Mucosa of rectum (tissue), 2 donors: ENCODE measurements around the gene SPATA12.
A peak's percentile ranks its signal among the peaks of the same experiment; 100 is the strongest.

Experiments used
- H3K27ac ChIP-seq, 2 donors: one replicate each; pipeline ENCODE4 v1.7.0; 2013; ENCODE audit warnings: inconsistent platforms in 2 of 2, low read depth in 2 of 2, low read length in 2 of 2
- H3K27me3 ChIP-seq, 2 donors: one replicate each; pipeline ENCODE4 v1.7.0; 2013; ENCODE audit warnings: low read length in 2 of 2; ENCODE audit not compliant: control insufficient read depth in 2 of 2, insufficient read depth in 2 of 2
- H3K36me3 ChIP-seq, 2 donors: one replicate each; pipeline ENCODE4 v1.7.0; 2013; ENCODE audit warnings: low read length in 2 of 2; ENCODE audit not compliant: control insufficient read depth in 2 of 2, insufficient read depth in 2 of 2
- H3K4me1 ChIP-seq, 2 donors: one replicate each; pipeline ENCODE4 v1.7.0; 2013; ENCODE audit warnings: low read length in 2 of 2, mild to moderate bottlenecking in 1 of 2; ENCODE audit not compliant: control insufficient read depth in 2 of 2, insufficient read depth in 2 of 2
- H3K4me3 ChIP-seq, 2 donors: one replicate each; pipeline ENCODE4 v1.7.0; 2013; ENCODE audit warnings: low read length in 2 of 2
- H3K9ac ChIP-seq, 2 donors: one replicate each; pipeline ENCODE4 v1.7.0; 2013; ENCODE audit warnings: low read length in 2 of 2, low read depth in 1 of 2, mild to moderate bottlenecking in 1 of 2
- H3K9me3 ChIP-seq, 2 donors: one replicate each; pipeline ENCODE4 v1.7.0; 2013; ENCODE audit warnings: low read length in 2 of 2; ENCODE audit not compliant: control insufficient read depth in 2 of 2
- donor health status: healthy.
- donor health status: Normal muscosa, but diverticular disease.

The SPATA12 gene

GRCh38 chr3:57048052-57048671 is 12.3 kb upstream of the SPATA12 start:
- Histone ChIP-seq H3K36me3 (no peaks in the 10 kb centered on the region), H3K9me3 (no peaks in the 10 kb centered on the region), H3K27ac (no peak overlapping the region), H3K9ac (no peak overlapping the region), H3K27me3 (no peaks in the 10 kb centered on the region), H3K4me1 (peaks cover 0 to 6% of the 10 kb centered on the region in 2 donors), H3K4me3 (no peak overlapping the region)

GRCh38 chr3:57048728-57049127 is 11.7 kb upstream of the SPATA12 start:
- Histone ChIP-seq H3K27ac (no peak overlapping the region), H3K4me1 (peaks cover 0 to 6% of the 10 kb centered on the region in 2 donors)

GRCh38 chr3:57052662-57053061 is 7.8 kb upstream of the SPATA12 start:
- Histone ChIP-seq H3K4me1 (peaks cover 0 to 4% of the 10 kb centered on the region in 2 donors), H3K4me3 (no peak overlapping the region), H3K27ac (no peak overlapping the region)

More at GRCh38 chr3:57048728-57049127, 11.7 kb upstream of the SPATA12 start:
- Histone ChIP-seq H3K4me3 (no peak overlapping the region), H3K9ac (no peak overlapping the region), H3K36me3 (no peaks in the 10 kb centered on the region), H3K9me3 (no peaks in the 10 kb centered on the region), H3K27me3 (no peaks in the 10 kb centered on the region)

DNA sequence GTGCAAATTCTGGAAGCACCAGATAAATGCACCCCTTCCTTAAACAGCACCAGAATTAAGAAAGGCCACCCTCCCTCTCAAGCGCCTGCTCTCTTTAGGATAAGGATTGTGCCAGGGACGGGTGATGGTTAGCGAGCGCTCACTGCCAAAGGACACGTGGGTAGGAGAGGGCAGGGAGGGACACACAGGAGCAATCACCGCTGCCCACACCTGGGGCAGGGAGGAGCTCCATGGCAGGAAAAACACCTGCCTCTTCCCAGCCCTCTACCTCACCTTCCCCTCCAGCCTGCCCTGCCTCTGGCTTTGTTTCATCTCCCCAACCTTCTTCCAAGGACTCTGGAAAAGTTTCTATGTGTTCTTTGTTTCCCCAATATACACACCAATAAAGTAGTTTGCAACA is 7.3 kb upstream of the SPATA12 start:
- H3K27ac ChIP-seq = no peak overlapping the region
- no peak overlapping the region for H3K9ac ChIP-seq
- peaks cover 0 to 4% of the 10 kb centered on the region in 2 donors for H3K4me1 ChIP-seq
- no peaks in the 10 kb centered on the region for H3K36me3 ChIP-seq
- H3K27me3 ChIP-seq = no peaks in the 10 kb centered on the region
- no peak overlapping the region for H3K4me3 ChIP-seq
- no peaks in the 10 kb centered on the region for H3K9me3 ChIP-seq

More at GRCh38 chr3:57052662-57053061, 7.8 kb upstream of the SPATA12 start:
- Histone ChIP-seq H3K9me3 (no peaks in the 10 kb centered on the region), H3K36me3 (no peaks in the 10 kb centered on the region), H3K27me3 (no peaks in the 10 kb centered on the region), H3K9ac (no peak overlapping the region)

- Histone ChIP-seq H3K4me1 (peaks cover 0 to 11% of the 10 kb centered on the region in 2 donors), H3K27ac (no peak overlapping the region), H3K27me3 (no peaks in the 10 kb centered on the region), H3K9ac (no peak overlapping the region), H3K9me3 (no peaks in the 10 kb centered on the region), H3K36me3 (no peaks in the 10 kb centered on the region), H3K4me3 (no peak overlapping the region)
Observed at GRCh38 chr3:57057351-57057750, 3.1 kb upstream of the SPATA12 start.

DNA sequence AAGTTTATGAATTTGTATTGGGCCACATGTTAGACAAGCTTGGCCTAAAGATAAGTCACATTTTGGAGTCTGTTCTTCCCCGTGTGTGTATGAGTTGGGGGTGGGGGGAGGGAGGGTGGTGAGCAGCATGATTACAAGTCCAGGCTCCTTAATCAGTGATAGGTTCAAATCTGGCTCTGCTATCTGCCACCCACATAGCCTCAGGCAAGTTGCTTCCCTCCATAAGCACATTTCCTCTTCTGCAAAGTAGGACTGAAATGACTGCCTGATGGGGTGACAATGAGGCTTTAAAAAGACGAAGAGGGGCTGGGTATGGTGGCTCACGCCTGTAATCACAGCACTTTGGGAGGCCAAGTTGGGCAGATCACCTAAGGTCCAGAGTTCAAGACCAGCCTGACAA is 1.1 kb upstream of the SPATA12 start:
- H3K27ac ChIP-seq = no peak overlapping the region
- no peaks in the 10 kb centered on the region for H3K36me3 ChIP-seq
- H3K9ac ChIP-seq = no peak overlapping the region
- peaks cover 0 to 7% of the 10 kb centered on the region in 2 donors for H3K4me1 ChIP-seq
- H3K27me3 ChIP-seq = no peaks in the 10 kb centered on the region
- no peak overlapping the region for H3K4me3 ChIP-seq
- no peaks in the 10 kb centered on the region for H3K9me3 ChIP-seq

GRCh38 chr3:57061556-57061955 is 1.1 kb downstream of the SPATA12 start:
- no peak overlapping the region for H3K27ac ChIP-seq
- H3K4me3 ChIP-seq = no peak overlapping the region
- no peaks in the 10 kb centered on the region for H3K27me3 ChIP-seq
- H3K36me3 ChIP-seq = no peaks in the 10 kb centered on the region
- peaks cover 0 to 7% of the 10 kb centered on the region in 2 donors for H3K4me1 ChIP-seq
- no peak overlapping the region for H3K9ac ChIP-seq
- H3K9me3 ChIP-seq = no peaks in the 10 kb centered on the region

DNA sequence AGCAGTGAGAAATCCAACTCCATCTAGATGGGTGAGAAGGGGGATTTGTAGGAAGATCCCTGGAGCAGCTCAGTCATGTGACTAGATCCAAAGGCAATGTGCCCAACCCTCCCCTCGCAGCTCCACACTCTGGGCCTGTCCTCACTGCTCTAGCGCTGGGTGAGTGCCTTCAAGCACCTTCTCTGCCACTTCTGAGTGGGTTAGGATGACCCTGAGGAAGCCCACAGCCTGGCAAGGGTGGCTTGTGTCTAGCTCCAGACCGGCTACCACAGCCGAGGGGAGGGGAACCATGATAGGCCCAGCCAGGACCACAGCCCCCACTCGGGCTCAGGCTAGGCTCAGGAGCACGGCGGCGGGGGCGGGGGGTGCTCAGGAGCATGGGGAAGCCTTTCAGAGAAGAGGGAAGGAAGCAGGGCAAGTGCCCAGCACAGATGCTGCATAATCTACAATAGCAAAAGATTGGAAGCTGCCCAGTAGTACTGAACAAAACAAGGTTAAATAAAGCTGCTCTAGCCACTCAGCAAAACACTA is 1.7 kb downstream of the SPATA12 start:
- Histone ChIP-seq H3K9me3 (no peaks in the 10 kb centered on the region), H3K27me3 (no peaks in the 10 kb centered on the region), H3K4me3 (no peak overlapping the region), H3K36me3 (no peaks in the 10 kb centered on the region), H3K27ac (peak overlapping the region; percentile 35 to 53), H3K9ac (no peak overlapping the region), H3K4me1 (peaks cover 0 to 7% of the 10 kb centered on the region in 2 donors)

DNA sequence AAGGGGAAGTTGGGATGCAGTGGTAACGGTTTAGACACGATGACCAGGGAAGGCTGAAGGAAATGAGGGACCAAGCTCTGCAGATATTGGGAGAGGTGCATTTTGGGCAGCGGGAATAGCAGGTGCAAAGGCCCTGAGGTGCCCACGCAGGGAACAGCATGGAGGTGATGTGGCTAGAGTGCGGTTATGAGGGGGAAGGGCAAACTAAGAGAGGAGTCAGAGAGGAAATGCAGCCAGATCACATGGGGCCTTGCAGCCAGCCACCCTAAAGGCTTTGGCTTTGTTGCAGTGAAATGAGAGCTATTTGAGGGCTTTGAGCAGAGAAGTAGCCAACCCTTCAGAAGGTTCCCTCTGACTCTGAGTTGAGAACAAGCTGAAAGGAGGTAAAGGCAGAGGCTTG is 2.6 kb downstream of the SPATA12 start:
- Histone ChIP-seq H3K4me3 (no peak overlapping the region), H3K4me1 (peaks cover 0 to 7% of the 10 kb centered on the region in 2 donors), H3K36me3 (no peaks in the 10 kb centered on the region), H3K9me3 (no peaks in the 10 kb centered on the region), H3K27me3 (no peaks in the 10 kb centered on the region), H3K9ac (no peak overlapping the region), H3K27ac (no peak overlapping the region)

DNA sequence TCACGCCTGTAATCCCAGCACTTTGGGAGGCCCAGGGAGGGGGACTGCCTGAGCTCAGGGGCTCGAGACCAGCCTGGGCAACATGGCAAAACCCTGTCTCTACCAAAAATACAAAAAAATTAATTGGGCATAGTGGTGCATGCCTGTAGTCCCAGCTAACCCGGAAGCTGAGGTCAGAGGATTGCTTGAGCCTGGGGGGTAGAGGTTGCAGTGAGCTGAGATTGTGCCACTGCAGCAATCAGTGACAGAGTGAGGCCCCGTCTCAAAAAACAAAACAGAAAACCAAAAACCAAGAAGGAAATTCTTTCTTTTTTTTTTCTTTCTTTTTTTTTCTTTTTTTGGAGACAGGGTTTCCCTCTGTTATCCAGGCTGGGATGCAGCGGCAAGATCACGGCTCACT is 3.5 kb downstream of the SPATA12 start:
- Histone ChIP-seq H3K9ac (no peak overlapping the region), H3K27me3 (no peaks in the 10 kb centered on the region), H3K4me3 (no peak overlapping the region), H3K9me3 (no peaks in the 10 kb centered on the region), H3K27ac (no peak overlapping the region), H3K4me1 (peaks cover 0 to 12% of the 10 kb centered on the region in 2 donors), H3K36me3 (no peaks in the 10 kb centered on the region)
